SK-N-SH treated with all-trans-retinoic acid at 6 μM for 48 hours (cell line): Measurements from ENCODE around the gene SPAST.
A peak's percentile ranks its signal among the peaks of the same experiment; 100 is the strongest.

Experiments
- ATAC-seq: fragments of 200-7000 bp; cut with Tn5 transposase; 3 replicates; pipeline ENCODE4 v1.9.1; 2020; ENCODE audit warnings: mild to moderate bottlenecking, moderate library complexity
- BACH2 ChIP-seq: fragments of 250-450 bp; sonication (Bioruptor Pico); IDR thresholded peaks from 2 replicates; pipeline ENCODE4 v1.9.0; 2021; ENCODE audit warnings: mild to moderate bottlenecking, borderline replicate concordance
- CREB5 ChIP-seq: fragments of 250-450 bp; sonication (Bioruptor Pico); IDR thresholded peaks from 2 replicates; pipeline ENCODE4 v1.5.1; 2020; ENCODE audit warnings: low read depth, mild to moderate bottlenecking, moderate library complexity
- CSRNP3 ChIP-seq: fragments of 250-450 bp; sonication (Bioruptor Pico); IDR thresholded peaks from 2 replicates; pipeline ENCODE4 v1.5.1; 2021; ENCODE audit warnings: mild to moderate bottlenecking, moderate library complexity
- ESRRG ChIP-seq: fragments of 250-450 bp; sonication (Bioruptor Pico); IDR thresholded peaks from 2 replicates; pipeline ENCODE4 v1.6.1; 2021; ENCODE audit warnings: mild to moderate bottlenecking
- GLIS3 ChIP-seq: fragments of 250-450 bp; sonication (Bioruptor Pico); IDR thresholded peaks from 2 replicates; pipeline ENCODE4 v1.5.0; 2020; ENCODE audit warnings: mild to moderate bottlenecking, moderate library complexity
- ISL1 ChIP-seq: fragments of 250-450 bp; sonication (Bioruptor Pico); IDR thresholded peaks from 2 replicates; pipeline ENCODE4 v2.1.2; 2022; ENCODE audit warnings: mild to moderate bottlenecking, moderate library complexity
- OSR1 ChIP-seq: fragments of 250-450 bp; sonication (Bioruptor Pico); IDR thresholded peaks from 2 replicates; pipeline ENCODE4 v1.8.0; 2022; ENCODE audit warnings: moderate library complexity, mild to moderate bottlenecking, inconsistent platforms
- RARB ChIP-seq: fragments of 250-450 bp; sonication (Bioruptor Pico); IDR thresholded peaks from 2 replicates; pipeline ENCODE4 v1.8.0; 2021; ENCODE audit warnings: mild to moderate bottlenecking, moderate library complexity
- SNAI2 ChIP-seq: fragments of 250-450 bp; sonication (Bioruptor Pico); IDR thresholded peaks from 2 replicates; pipeline ENCODE4 v1.5.0; 2020; ENCODE audit warnings: mild to moderate bottlenecking, moderate library complexity
- TCF4 ChIP-seq: fragments of 250-450 bp; sonication (Bioruptor Pico); IDR thresholded peaks from 2 replicates; pipeline ENCODE4 v1.8.0; 2021; ENCODE audit warnings: mild to moderate bottlenecking, moderate library complexity, borderline replicate concordance
- TOX ChIP-seq: fragments of 250-450 bp; sonication (Bioruptor Pico); IDR thresholded peaks from 2 replicates; pipeline ENCODE4 v1.8.0; 2021; ENCODE audit warnings: mild to moderate bottlenecking, moderate library complexity, borderline replicate concordance
- ZC3H10 ChIP-seq: fragments of 250-450 bp; sonication (Bioruptor Pico); IDR thresholded peaks from 2 replicates; pipeline ENCODE4 v1.5.1; 2021; ENCODE audit warnings: mild to moderate bottlenecking, moderate library complexity
- ZFP3 ChIP-seq: fragments of 250-450 bp; sonication (Bioruptor Pico); IDR thresholded peaks from 2 replicates; pipeline ENCODE4 v1.5.0; 2020; ENCODE audit warnings: mild to moderate bottlenecking, moderate library complexity
- ZFP30 ChIP-seq: fragments of 450-650 bp; formaldehyde crosslinking; IDR thresholded peaks from 2 replicates; pipeline ENCODE4 v1.5.0; 2022; ENCODE audit warnings: mild to moderate bottlenecking, moderate library complexity
- ZNF565 ChIP-seq: fragments of 450-650 bp; formaldehyde crosslinking; conservative IDR thresholded peaks from 2 replicates; pipeline ENCODE4 v1.5.0; 2020; ENCODE audit warnings: low read depth, mild to moderate bottlenecking, moderate library complexity
- ZNF70 ChIP-seq: fragments of 450-650 bp; formaldehyde crosslinking; IDR thresholded peaks from 2 replicates; pipeline ENCODE4 v1.5.0; 2020; ENCODE audit warnings: mild to moderate bottlenecking, moderate library complexity
- ZNF8 ChIP-seq: fragments of 450-650 bp; formaldehyde crosslinking; IDR thresholded peaks from 2 replicates; pipeline ENCODE4 v1.5.0; 2020; ENCODE audit warnings: mild to moderate bottlenecking, moderate library complexity
- TF ChIP-seq, protein P1 (sequence below): fragments of 250-450 bp; sonication (Bioruptor Pico); IDR thresholded peaks from 2 replicates; pipeline ENCODE4 v1.8.0; 2021; ENCODE audit warnings: low read depth, mild to moderate bottlenecking, moderate library complexity, borderline replicate concordance
- TF ChIP-seq, protein P2 (sequence below): fragments of 250-450 bp; sonication (Bioruptor Pico); IDR thresholded peaks from 2 replicates; pipeline ENCODE4 v1.5.0; 2020; ENCODE audit warnings: mild to moderate bottlenecking, moderate library complexity

The SPAST gene

GRCh38 chr2:32061973-32062861 is 1.1 kb upstream of the SPAST start (continued):
- no peak for TF ChIP-seq ZNF70 (CRISPR knock-in tag)
- no peak for TF ChIP-seq CSRNP3 (CRISPR knock-in tag)
- no peak for TF ChIP-seq OSR1 (CRISPR knock-in tag)

- peak; percentile 0; the same call in 2 of the 3 replicates for ATAC-seq
- TF ChIP-seq TCF4 (CRISPR knock-in tag) = no peak
- no peak for TF ChIP-seq ISL1
- no peak for TF ChIP-seq RARB (CRISPR knock-in tag)
- no peak for TF ChIP-seq ZFP3 (CRISPR knock-in tag)
- no peak for TF ChIP-seq ZC3H10
- TF ChIP-seq ZNF565 (CRISPR knock-in tag) = no peak
- no peak for TF ChIP-seq TOX (CRISPR knock-in tag)
- no peak for TF ChIP-seq ZNF70 (CRISPR knock-in tag)
These were observed 755 bp downstream of the SPAST start for GRCh38 chr2:32064021-32064601.

DNA sequence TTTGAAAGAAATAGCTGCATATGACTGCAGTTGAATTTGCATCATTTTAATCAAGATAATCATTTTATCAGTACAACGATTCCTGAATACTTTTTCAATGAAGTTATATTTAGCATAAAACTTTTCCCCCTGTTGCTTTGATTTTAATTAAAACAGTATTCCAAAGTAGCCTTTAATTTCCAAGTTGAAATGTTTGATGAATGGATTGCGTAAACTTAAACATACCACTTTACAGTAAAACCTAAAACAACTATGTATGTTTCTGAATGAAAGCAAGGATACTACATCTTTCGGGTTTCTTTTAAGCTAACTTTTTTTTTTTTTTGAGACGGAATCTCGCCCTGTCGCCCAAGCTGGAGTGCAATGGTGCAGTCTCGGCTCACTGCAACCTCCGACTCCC is 1.4 kb downstream of the SPAST start:
- TF ChIP-seq ZFP30 (CRISPR knock-in tag) (no peak), SNAI2 (CRISPR knock-in tag) (no peak), ESRRG (CRISPR knock-in tag) (no peak), ZNF565 (CRISPR knock-in tag) (no peak), ZNF8 (CRISPR knock-in tag) (no peak), ZFP3 (CRISPR knock-in tag) (no peak), CREB5 (no peak)
- TF ChIP-seq, protein P1, sequence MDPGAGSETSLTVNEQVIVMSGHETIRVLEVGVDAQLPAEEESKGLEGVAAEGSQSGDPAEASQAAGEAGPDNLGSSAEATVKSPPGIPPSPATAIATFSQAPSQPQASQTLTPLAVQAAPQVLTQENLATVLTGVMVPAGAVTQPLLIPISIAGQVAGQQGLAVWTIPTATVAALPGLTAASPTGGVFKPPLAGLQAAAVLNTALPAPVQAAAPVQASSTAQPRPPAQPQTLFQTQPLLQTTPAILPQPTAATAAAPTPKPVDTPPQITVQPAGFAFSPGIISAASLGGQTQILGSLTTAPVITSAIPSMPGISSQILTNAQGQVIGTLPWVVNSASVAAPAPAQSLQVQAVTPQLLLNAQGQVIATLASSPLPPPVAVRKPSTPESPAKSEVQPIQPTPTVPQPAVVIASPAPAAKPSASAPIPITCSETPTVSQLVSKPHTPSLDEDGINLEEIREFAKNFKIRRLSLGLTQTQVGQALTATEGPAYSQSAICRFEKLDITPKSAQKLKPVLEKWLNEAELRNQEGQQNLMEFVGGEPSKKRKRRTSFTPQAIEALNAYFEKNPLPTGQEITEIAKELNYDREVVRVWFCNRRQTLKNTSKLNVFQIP (CRISPR knock-in tag) = no peak
- no peak for ATAC-seq

- ATAC-seq = no peak
These were observed 4.2 kb downstream of the SPAST start for GRCh38 chr2:32067549-32067948.

More at GRCh38 chr2:32067549-32067948, 4.2 kb downstream of the SPAST start:
- TF ChIP-seq ESRRG (CRISPR knock-in tag) (no peak), RARB (CRISPR knock-in tag) (no peak), TCF4 (CRISPR knock-in tag) (no peak), CSRNP3 (CRISPR knock-in tag) (no peak), ISL1 (no peak), OSR1 (CRISPR knock-in tag) (no peak), BACH2 (CRISPR knock-in tag) (no peak), ZC3H10 (no peak), GLIS3 (CRISPR knock-in tag) (no peak)
- TF ChIP-seq, protein P1 (CRISPR knock-in tag) = no peak
- TF ChIP-seq, protein P2, sequence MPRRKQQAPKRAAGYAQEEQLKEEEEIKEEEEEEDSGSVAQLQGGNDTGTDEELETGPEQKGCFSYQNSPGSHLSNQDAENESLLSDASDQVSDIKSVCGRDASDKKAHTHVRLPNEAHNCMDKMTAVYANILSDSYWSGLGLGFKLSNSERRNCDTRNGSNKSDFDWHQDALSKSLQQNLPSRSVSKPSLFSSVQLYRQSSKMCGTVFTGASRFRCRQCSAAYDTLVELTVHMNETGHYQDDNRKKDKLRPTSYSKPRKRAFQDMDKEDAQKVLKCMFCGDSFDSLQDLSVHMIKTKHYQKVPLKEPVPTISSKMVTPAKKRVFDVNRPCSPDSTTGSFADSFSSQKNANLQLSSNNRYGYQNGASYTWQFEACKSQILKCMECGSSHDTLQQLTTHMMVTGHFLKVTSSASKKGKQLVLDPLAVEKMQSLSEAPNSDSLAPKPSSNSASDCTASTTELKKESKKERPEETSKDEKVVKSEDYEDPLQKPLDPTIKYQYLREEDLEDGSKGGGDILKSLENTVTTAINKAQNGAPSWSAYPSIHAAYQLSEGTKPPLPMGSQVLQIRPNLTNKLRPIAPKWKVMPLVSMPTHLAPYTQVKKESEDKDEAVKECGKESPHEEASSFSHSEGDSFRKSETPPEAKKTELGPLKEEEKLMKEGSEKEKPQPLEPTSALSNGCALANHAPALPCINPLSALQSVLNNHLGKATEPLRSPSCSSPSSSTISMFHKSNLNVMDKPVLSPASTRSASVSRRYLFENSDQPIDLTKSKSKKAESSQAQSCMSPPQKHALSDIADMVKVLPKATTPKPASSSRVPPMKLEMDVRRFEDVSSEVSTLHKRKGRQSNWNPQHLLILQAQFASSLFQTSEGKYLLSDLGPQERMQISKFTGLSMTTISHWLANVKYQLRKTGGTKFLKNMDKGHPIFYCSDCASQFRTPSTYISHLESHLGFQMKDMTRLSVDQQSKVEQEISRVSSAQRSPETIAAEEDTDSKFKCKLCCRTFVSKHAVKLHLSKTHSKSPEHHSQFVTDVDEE (CRISPR knock-in tag) = no peak
